ENCODE measurements around the gene NEUROG1. TPM values are rescaled to one million over a fixed set of nuclear protein-coding genes. Genes with fewer than 3 reads are reported as not detected.

The NEUROG1 gene
- total RNA-seq, 1 donor from 2014 or later: not detected

DNA sequence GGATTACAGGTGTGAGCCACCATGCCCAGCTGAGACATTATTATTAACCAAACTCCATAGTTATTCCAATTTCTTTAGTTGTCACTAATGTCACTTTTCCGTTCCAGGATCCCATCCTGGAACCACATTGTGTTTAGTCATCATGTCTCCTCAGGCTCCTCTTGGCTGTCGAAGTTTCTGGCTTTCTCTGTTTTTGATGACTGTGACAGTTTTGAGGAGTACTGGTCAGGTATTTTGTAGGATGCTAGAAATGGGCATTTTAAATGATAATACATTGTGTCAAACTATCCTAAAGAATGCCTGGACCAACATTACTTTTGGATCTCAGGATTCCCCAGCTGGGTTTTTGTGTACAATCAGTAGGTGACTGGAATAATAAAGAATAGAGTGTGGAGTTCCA is 19.8 kb upstream of the NEUROG1 start:
- TF ChIP-seq CTCF (IDR thresholded peaks at IDR 0.05; ENCODE audit: borderline replicate concordance): no peak
- no peak overlapping the region for H3K27ac ChIP-seq (replicated peaks)
- intact Hi-C loops (cut with micrococcal nuclease): no loop called here
- no peaks in the 10 kb centered on the region for H3K4me1 ChIP-seq
- no peaks in the 10 kb centered on the region for H3K36me3 ChIP-seq
- H3K4me3 ChIP-seq: no peak overlapping the region
- no peak for DNase-seq
- no peaks in the 10 kb centered on the region for H3K9me3 ChIP-seq (replicated peaks)
- peaks cover 95% of the 10 kb centered on the region for H3K27me3 ChIP-seq (ENCODE audit: low read depth)

GRCh38 chr5:135553688-135554462 is 18.1 kb upstream of the NEUROG1 start:
- H3K4me3 ChIP-seq: no peak overlapping the region
- DNase-seq: no peak
- no peak for TF ChIP-seq CTCF (IDR thresholded peaks at IDR 0.05; ENCODE audit: borderline replicate concordance)
- no peak overlapping the region for H3K27ac ChIP-seq (replicated peaks)
- H3K36me3 ChIP-seq: no peaks in the 10 kb centered on the region
- no peaks in the 10 kb centered on the region for H3K9me3 ChIP-seq (replicated peaks)
- intact Hi-C loops (cut with micrococcal nuclease): loop anchor here (5.0 kb wide), 1 partner anchor 87 kb away; no protein-coding TSS in a partner anchor
- H3K27me3 ChIP-seq (ENCODE audit: low read depth): peaks cover 95% of the 10 kb centered on the region
- H3K4me1 ChIP-seq: no peaks in the 10 kb centered on the region

GRCh38 chr5:135551593-135552447 is 16.1 kb upstream of the NEUROG1 start:
- DNase-seq: peak; percentile 29
- intact Hi-C loops (cut with micrococcal nuclease): loop anchor here (5.0 kb wide), 1 partner anchor 85 kb away; no protein-coding TSS in a partner anchor
- TF ChIP-seq CTCF (IDR thresholded peaks at IDR 0.05; ENCODE audit: borderline replicate concordance): peak; percentile 90
- H3K36me3 ChIP-seq: no peaks in the 10 kb centered on the region
- H3K27ac ChIP-seq (replicated peaks): no peak overlapping the region
- peaks cover 98% of the 10 kb centered on the region for H3K27me3 ChIP-seq (ENCODE audit: low read depth)
- H3K4me3 ChIP-seq: no peak overlapping the region
- no peaks in the 10 kb centered on the region for H3K4me1 ChIP-seq
- no peaks in the 10 kb centered on the region for H3K9me3 ChIP-seq (replicated peaks)

DNA sequence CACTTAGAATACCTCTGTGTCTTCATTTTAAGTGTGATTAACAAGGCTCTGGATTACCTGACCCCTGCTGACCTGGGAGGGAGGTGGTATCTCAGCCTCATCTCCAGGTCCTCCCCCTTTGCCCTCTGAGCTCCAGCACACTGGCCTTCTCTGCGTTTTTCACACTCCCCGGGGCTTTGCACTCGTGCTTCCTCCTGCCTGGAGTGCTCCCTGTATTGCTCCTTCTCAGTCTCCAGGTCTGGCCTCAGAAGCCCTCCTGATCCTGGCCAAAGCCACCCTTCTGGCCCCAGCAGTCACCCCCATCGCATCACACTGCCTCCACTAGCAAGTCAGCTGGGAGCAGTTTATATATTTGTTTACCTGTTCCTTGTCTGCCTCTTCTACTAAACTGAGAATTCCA is 13.6 kb upstream of the NEUROG1 start:
- Histone ChIP-seq H3K27me3 (ENCODE audit: low read depth) (peaks cover 98% of the 10 kb centered on the region), H3K27ac (replicated peaks) (no peak overlapping the region), H3K4me1 (peaks cover 6% of the 10 kb centered on the region), H3K36me3 (no peaks in the 10 kb centered on the region), H3K9me3 (replicated peaks) (no peaks in the 10 kb centered on the region), H3K4me3 (no peak overlapping the region)
- intact Hi-C loops (cut with micrococcal nuclease): no loop called here
- DNase-seq: no peak
- TF ChIP-seq CTCF (IDR thresholded peaks at IDR 0.05; ENCODE audit: borderline replicate concordance): no peak

DNA sequence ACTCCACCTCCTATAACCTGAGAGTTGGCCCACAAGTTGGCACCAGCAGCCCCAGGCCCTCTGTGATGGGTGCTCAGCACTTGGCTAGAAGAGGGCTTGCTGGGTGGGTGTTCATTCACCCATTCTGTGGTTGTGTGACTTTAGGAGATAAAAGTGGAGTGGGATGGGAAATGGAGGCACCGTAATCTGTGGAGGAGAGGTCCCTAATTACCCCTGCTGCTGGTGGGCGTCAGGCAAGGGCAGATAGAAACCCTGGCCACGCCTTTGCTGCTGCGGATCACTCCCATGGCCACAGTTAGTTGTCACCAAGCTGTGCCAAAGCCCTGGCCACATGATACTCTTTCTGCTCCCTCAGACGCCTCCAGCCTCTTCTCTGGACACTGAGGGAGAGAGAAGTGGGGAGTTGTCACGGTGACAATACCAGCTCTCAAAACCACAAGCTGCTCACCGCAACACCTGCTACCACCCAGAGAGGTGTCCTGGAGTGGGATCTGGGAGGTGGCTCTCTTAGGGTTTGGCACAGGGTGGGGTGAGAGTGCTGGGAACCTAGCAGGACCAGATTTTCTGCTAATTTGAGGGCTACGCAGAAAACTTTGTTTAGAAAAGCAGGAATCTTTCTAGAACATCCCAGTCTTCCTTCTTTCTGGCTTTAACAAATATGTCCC is 12.0 kb upstream of the NEUROG1 start:
- no peaks in the 10 kb centered on the region for H3K9me3 ChIP-seq (replicated peaks)
- no peak overlapping the region for H3K27ac ChIP-seq (replicated peaks)
- no peak for DNase-seq
- peaks cover 100% of the 10 kb centered on the region for H3K27me3 ChIP-seq (ENCODE audit: low read depth)
- H3K36me3 ChIP-seq: no peaks in the 10 kb centered on the region
- intact Hi-C loops (cut with micrococcal nuclease): no loop called here
- TF ChIP-seq CTCF (IDR thresholded peaks at IDR 0.05; ENCODE audit: borderline replicate concordance): no peak
- H3K4me1 ChIP-seq: peaks cover 19% of the 10 kb centered on the region
- no peak overlapping the region for H3K4me3 ChIP-seq

Data from left ventricle myocardium inferior (tissue), 1 donor.